K562 (cell line): ENCODE data around the gene MYH3. TPM values are rescaled to one million over a fixed set of nuclear protein-coding genes. Genes with fewer than 3 reads are reported as not detected.

ENCODE experiments used
- ATAC-seq: fragments of 200-7000 bp; cut with Tn5 transposase; 3 replicates; pipeline ENCODE4 v1.9.1; 2020; ENCODE audit warnings: moderate library complexity
- BruUV-seq: library from RNA; stranded (reverse); fragments of 400-500 nt; replicated peaks from 2 replicates; lab custom pipeline; 2021; lab: Mats Ljungman, UMichigan
- CTCF ChIA-PET: fragments of 300-600 bp; formaldehyde crosslinking; extraction: SDS; loops from one replicate; lab custom pipeline; 2021; ENCODE audit warnings: low intra/inter-chr PET ratio; lab: Yijun Ruan, JAX
- POLR2A ChIA-PET: fragments of 300-600, 350-650 bp; sonication (Branson Sonifier 250); formaldehyde crosslinking; extraction: SDS; loops from one replicate; lab custom pipeline; 2021; ENCODE audit warnings: antibody characterized with exemption, inconsistent platforms; lab: Yijun Ruan, JAX
- DNase-seq, 4 experiments: peaks; one replicate each; pipeline versions ENCODE4 v3.0.0 to v3.0.0-alpha.2; 2011 to 2018; ENCODE audit warnings: low spot score in 3 of 4, mixed read lengths in 3 of 4; ENCODE audit errors: extremely low read depth in 1 of 4
- FAIRE-seq: peaks from 2 replicates; lab custom pipeline; 2011; peaks lifted over from hg19 to GRCh38; lab: Jason Lieb, UNC
- H2AFZ ChIP-seq: 2 replicates; pipeline ENCODE4 v1.6.0; 2011; ENCODE audit warnings: low read depth, low read length, control low read depth, inconsistent platforms
- H3K27ac ChIP-seq: fragments of 200-600 bp; 3 replicates; pipeline ENCODE4 v1.8.0; 2011; ENCODE audit warnings: low read depth, mild to moderate bottlenecking, control low read depth, inconsistent platforms, low read length, moderate library complexity, mixed read lengths; ENCODE audit errors: extremely low read depth
- H3K27me3 ChIP-seq, 2 experiments: fragments of 300-600 bp in 1 of 2; 2 replicates in 1 of 2; 3 replicates in 1 of 2; pipeline versions ENCODE4 v1.6.0 to v1.8.0; 2011; ENCODE audit warnings: inconsistent platforms in 2 of 2, low read length in 2 of 2, mild to moderate bottlenecking in 1 of 2, mixed read lengths in 1 of 2, moderate library complexity in 1 of 2; ENCODE audit not compliant: control insufficient read depth in 2 of 2, insufficient read depth in 2 of 2
- H3K36me3 ChIP-seq: fragments of 300-600 bp; 3 replicates; pipeline ENCODE4 v1.8.0; 2011; ENCODE audit warnings: mild to moderate bottlenecking, low read length, inconsistent platforms; ENCODE audit not compliant: control insufficient read depth, insufficient read depth
- H3K4me1 ChIP-seq, 2 experiments: fragments of 200-600 bp in 1 of 2; replicated peaks in 1 of 2; 2 replicates in 1 of 2; 3 replicates in 1 of 2; pipeline versions ENCODE4 v1.5.1 to v1.8.0; 2011; ENCODE audit warnings: inconsistent platforms in 2 of 2, low read length in 2 of 2, mild to moderate bottlenecking in 1 of 2, mixed read lengths in 1 of 2, moderate library complexity in 1 of 2; ENCODE audit not compliant: control insufficient read depth in 2 of 2, insufficient read depth in 2 of 2
- H3K4me2 ChIP-seq: 2 replicates; pipeline ENCODE4 v1.6.1; 2011; ENCODE audit warnings: low read length, control low read depth, inconsistent platforms, mixed read lengths; ENCODE audit not compliant: insufficient read depth
- H3K4me3 ChIP-seq: fragments of 200-600 bp; sonication (generic), shearing (Covaris generic); 2 replicates; pipeline ENCODE4 v1.5.1; 2016; ENCODE audit warnings: control low read depth, inconsistent platforms
- H3K79me2 ChIP-seq: fragments of 200-600 bp; 3 replicates; pipeline ENCODE4 v1.8.0; 2011; ENCODE audit warnings: low read length, inconsistent platforms; ENCODE audit not compliant: control insufficient read depth, insufficient read depth
- H3K9ac ChIP-seq, 2 experiments: 2 replicates each; pipeline versions ENCODE4 v1.6.0 to v1.6.1; 2011; ENCODE audit warnings: low read depth in 2 of 2, low read length in 2 of 2, control low read depth in 1 of 2, inconsistent platforms in 1 of 2, mild to moderate bottlenecking in 1 of 2, mixed read lengths in 1 of 2; ENCODE audit not compliant: insufficient read depth in 1 of 2
- H3K9me1 ChIP-seq: one replicate; pipeline ENCODE4 v1.6.0; 2011; ENCODE audit warnings: inconsistent platforms, mild to moderate bottlenecking, low read length, moderate library complexity; ENCODE audit not compliant: control insufficient read depth, insufficient read depth
- H3K9me3 ChIP-seq: replicated peaks from 2 replicates; pipeline ENCODE4 v1.5.1; 2011; ENCODE audit warnings: low read depth, low read length, inconsistent platforms; ENCODE audit not compliant: control insufficient read depth, insufficient read depth
- H4K20me1 ChIP-seq: replicated peaks from 2 replicates; pipeline ENCODE4 v1.6.1; 2011; ENCODE audit warnings: low read length, inconsistent platforms, mixed read lengths; ENCODE audit not compliant: control insufficient read depth, insufficient read depth
- EGR1 ChIP-seq: fragments of 450-650 bp; conservative IDR thresholded peaks from 2 replicates; pipeline ENCODE4 v1.6.1; 2017; ENCODE audit warnings: mild to moderate bottlenecking
- HDAC1 ChIP-seq, 2 experiments: fragments of 450-650 bp; IDR thresholded peaks; 2 replicates each; pipeline ENCODE4 v1.6.1; 2016 to 2017; ENCODE audit warnings: inconsistent platforms in 1 of 2, mild to moderate bottlenecking in 1 of 2, moderate library complexity in 1 of 2
- MTA1 ChIP-seq: fragments of 450-650 bp; IDR thresholded peaks from 2 replicates; pipeline ENCODE4 v1.6.1; 2017; ENCODE audit warnings: borderline replicate concordance
- PRPF4 ChIP-seq: fragments of 200-400 bp; formaldehyde crosslinking; IDR thresholded peaks from one replicate; pipeline ENCODE4 v1.6.1; 2017; ENCODE audit warnings: low read length, low read depth, mild to moderate bottlenecking; ENCODE audit not compliant: insufficient read depth, poor library complexity, severe bottlenecking
- RBM15 ChIP-seq: fragments of 200-400 bp; formaldehyde crosslinking; IDR thresholded peaks from 2 replicates; pipeline ENCODE4 v1.6.1; 2018; ENCODE audit warnings: mild to moderate bottlenecking, low read length, moderate library complexity; ENCODE audit not compliant: insufficient read depth
- TCF3 ChIP-seq: sonication (generic); formaldehyde crosslinking; IDR thresholded peaks from 2 replicates; pipeline ENCODE4 v1.4.0; 2020; ENCODE audit warnings: mild to moderate bottlenecking, missing genetic modification reagents
- ZNF224 ChIP-seq: sonication (generic); formaldehyde crosslinking; IDR thresholded peaks from 2 replicates; pipeline ENCODE4 v1.8.0; 2022; ENCODE audit warnings: mild to moderate bottlenecking, missing genetic modification reagents
- ZNF239 ChIP-seq: fragments of 250-450 bp; sonication (Bioruptor Pico); IDR thresholded peaks from 2 replicates; pipeline ENCODE4 v1.4.0; 2020; ENCODE audit warnings: mild to moderate bottlenecking
- WGBS: fragments of 100-300 bp; shearing (Covaris generic); methylation state at CpG from one replicate; pipeline ENCODE4 v1.1.6; 2016; ENCODE audit warnings: low coverage, mixed read lengths; ENCODE audit not compliant: insufficient coverage; ENCODE audit errors: missing lambda C conversion rate; 5-methylcytosine and 5-hydroxymethylcytosine counted together
- in situ Hi-C: fragments of 300-500 bp; cut with MboI; formaldehyde crosslinking; loops from 4 replicates; pipeline ENCODE4 v1.15.0; 2018; ENCODE audit warnings: inconsistent platforms, mixed read lengths
- intact Hi-C: fragments of 100-400 bp; cut with micrococcal nuclease; formaldehyde crosslinking; loops from 2 replicates; pipeline ENCODE4 v1.14.2; 2022
- polyA plus RNA-seq, 8 experiments: library from polyadenylated mRNA; depleted of rRNA in 4 of 8; stranded (reverse) in 5 of 8; unstranded in 3 of 8; fragments of >200 nt; fragmentation: Nextera tagmentation in 2 of 8; fragmentation: Illumina TruSeq in 1 of 8; extraction: Ambion mirVana in 2 of 8; extraction: Trizol in 1 of 8; gene quantifications; 2 replicates each; pipeline versions ENCODE4 v1.2.1 to v1.2.3, GENCODE V29; 2011 to 2014; ENCODE audit warnings: inconsistent platforms in 1 of 8, missing spikeins in 1 of 8
- total RNA-seq, 7 experiments: library from RNA; depleted of rRNA in 6 of 7; stranded (reverse); fragments of >200 nt in 6 of 7; fragmentation: Illumina TruSeq in 2 of 7; extraction: Trizol in 2 of 7; gene quantifications; 2 replicates each; pipeline versions ENCODE4 v1.2.1 to v1.2.3, GENCODE V29; 2011 to 2021; ENCODE audit warnings: low replicate concordance in 1 of 7
- TF ChIP-seq, protein P1 (sequence below): fragments of 250-450 bp; sonication (Bioruptor Pico); IDR thresholded peaks from 2 replicates; pipeline ENCODE4 v1.8.0; 2022; ENCODE audit warnings: inconsistent platforms
- TF ChIP-seq, protein P2 (sequence below): fragments of 450-650 bp; IDR thresholded peaks from 2 replicates; pipeline ENCODE4 v1.6.1; 2016; ENCODE audit warnings: low read depth, mild to moderate bottlenecking, moderate library complexity
- TF ChIP-seq, protein P3 (sequence below): fragments of 250-450 bp; sonication (Bioruptor Pico); IDR thresholded peaks from 2 replicates; pipeline ENCODE4 v1.5.1; 2021; ENCODE audit warnings: mild to moderate bottlenecking
- TF ChIP-seq, protein P4 (sequence below), 2 experiments: fragments of 150-350 bp in 1 of 2; IDR thresholded peaks; 2 replicates each; pipeline ENCODE4 v1.6.1; 2012 to 2016; ENCODE audit warnings: low read depth in 2 of 2, low read length in 2 of 2, mild to moderate bottlenecking in 1 of 2, moderate library complexity in 1 of 2
- TF ChIP-seq, protein P5 (sequence below): fragments of 450-650 bp; conservative IDR thresholded peaks from 2 replicates; pipeline ENCODE4 v1.6.1; 2016; ENCODE audit warnings: missing genetic modification characterization, low read depth, mild to moderate bottlenecking, missing compliant biosample characterization, moderate library complexity

MYH3 gene
- total and polyA plus RNA-seq, 9 of the 15 experiments (the other 6 are each of a cell fraction or from before 2014, with no cell fraction given), result 0.24 to 0.75 (median 0.40) TPM; not detected in 1

DNA sequence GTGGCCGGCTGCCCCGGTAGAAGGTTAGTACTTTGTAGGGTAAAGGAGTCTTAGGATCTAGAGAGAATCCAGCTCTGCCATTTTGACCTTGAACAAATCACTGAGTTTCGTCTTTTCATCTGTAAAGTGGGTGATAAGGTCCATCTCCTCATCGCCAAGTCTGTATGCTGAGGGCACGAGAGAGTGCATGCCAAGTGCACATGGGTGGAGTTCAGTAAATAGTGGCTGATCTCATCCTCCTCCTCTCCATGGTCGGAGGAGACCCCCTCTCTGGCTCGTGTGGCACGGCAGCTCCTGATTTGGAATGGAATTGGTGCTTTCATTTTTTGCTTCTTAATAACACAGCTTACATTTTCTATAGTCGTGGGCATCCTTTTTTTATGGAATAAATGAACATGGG lies 30.7 kb downstream of the MYH3 start (continued):
- TF ChIP-seq, protein P1, sequence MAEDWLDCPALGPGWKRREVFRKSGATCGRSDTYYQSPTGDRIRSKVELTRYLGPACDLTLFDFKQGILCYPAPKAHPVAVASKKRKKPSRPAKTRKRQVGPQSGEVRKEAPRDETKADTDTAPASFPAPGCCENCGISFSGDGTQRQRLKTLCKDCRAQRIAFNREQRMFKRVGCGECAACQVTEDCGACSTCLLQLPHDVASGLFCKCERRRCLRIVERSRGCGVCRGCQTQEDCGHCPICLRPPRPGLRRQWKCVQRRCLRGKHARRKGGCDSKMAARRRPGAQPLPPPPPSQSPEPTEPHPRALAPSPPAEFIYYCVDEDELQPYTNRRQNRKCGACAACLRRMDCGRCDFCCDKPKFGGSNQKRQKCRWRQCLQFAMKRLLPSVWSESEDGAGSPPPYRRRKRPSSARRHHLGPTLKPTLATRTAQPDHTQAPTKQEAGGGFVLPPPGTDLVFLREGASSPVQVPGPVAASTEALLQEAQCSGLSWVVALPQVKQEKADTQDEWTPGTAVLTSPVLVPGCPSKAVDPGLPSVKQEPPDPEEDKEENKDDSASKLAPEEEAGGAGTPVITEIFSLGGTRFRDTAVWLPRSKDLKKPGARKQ, result no peak
- TF ChIP-seq EGR1 (no peak), TCF3 (CRISPR knock-in tag) (no peak), HDAC1 (IDR thresholded peaks at IDR 0.05) (no peak)
- TF ChIP-seq, protein P2, sequence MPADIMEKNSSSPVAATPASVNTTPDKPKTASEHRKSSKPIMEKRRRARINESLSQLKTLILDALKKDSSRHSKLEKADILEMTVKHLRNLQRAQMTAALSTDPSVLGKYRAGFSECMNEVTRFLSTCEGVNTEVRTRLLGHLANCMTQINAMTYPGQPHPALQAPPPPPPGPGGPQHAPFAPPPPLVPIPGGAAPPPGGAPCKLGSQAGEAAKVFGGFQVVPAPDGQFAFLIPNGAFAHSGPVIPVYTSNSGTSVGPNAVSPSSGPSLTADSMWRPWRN, result no peak
- TF ChIP-seq, protein P3, sequence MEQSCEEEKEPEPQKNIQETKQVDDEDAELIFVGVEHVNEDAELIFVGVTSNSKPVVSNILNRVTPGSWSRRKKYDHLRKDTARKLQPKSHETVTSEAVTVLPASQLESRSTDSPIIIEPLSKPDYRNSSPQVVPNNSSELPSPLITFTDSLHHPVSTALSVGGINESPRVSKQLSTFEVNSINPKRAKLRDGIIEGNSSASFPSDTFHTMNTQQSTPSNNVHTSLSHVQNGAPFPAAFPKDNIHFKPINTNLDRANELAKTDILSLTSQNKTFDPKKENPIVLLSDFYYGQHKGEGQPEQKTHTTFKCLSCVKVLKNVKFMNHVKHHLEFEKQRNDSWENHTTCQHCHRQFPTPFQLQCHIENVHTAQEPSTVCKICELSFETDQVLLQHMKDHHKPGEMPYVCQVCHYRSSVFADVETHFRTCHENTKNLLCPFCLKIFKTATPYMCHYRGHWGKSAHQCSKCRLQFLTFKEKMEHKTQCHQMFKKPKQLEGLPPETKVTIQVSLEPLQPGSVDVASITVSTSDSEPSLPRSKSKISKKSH (CRISPR knock-in tag), result no peak

DNA sequence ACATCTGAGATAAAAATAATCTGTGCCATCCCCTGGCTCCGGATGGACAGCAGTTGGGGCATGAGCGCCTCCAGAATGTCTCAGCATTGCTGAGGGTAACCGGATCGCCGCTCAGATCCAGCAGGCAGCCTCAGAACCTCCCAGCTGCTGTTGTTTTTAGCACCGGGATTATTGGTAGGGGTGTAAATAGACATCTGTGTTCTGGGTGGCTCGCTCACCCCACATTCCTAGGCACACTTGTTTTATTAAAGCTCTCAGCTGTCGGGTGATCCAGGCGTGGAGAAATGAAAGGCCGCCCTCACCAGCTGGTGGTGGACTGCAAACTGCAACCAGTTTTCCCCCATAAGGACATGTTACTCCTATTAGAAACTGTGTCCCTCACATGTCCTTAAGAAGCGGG lies 32.1 kb downstream of the MYH3 start:
- Histone ChIP-seq H2AFZ (no peak overlapping the region), H3K9me3 (no peaks in the 10 kb centered on the region), H3K9me1 (no peaks in the 10 kb centered on the region), H3K27ac (no peak overlapping the region), H3K79me2 (no peaks in the 10 kb centered on the region), H3K9ac (no peak overlapping the region), H3K4me3 (no peak overlapping the region), H4K20me1 (0 out of 2 replicates have a peak, but pooled peaks cover 3% of the 10 kb centered on the region), H3K4me2 (no peak overlapping the region), H3K27me3 (peaks cover 0 to 32% of the 10 kb centered on the region in 2 experiments; a peak in 4 of 5 replicates), H3K4me1 (no peaks in the 10 kb centered on the region), H3K36me3 (no peaks in the 10 kb centered on the region)
- DNase-seq (no peak), FAIRE-seq (no peak), ATAC-seq (no peak)
- in situ Hi-C loops, result no loop called here
- POLR2A ChIA-PET, result no interaction called here
- intact Hi-C loops, result no loop called here
- CTCF ChIA-PET, result interaction anchor here (0.7 kb wide), 1 partner anchor 1129 kb away, joined by 7 read pairs; no protein-coding TSS in a partner anchor
- no TSS peak for BruUV-seq
- 0% methylated on average over 11 of the region's 11 CpGs for WGBS
- TF ChIP-seq PRPF4 (no peak), ZNF239 (CRISPR knock-in tag) (no peak), MTA1 (no peak), RBM15 (no peak), ZNF224 (no peak)
- TF ChIP-seq, protein P4, sequence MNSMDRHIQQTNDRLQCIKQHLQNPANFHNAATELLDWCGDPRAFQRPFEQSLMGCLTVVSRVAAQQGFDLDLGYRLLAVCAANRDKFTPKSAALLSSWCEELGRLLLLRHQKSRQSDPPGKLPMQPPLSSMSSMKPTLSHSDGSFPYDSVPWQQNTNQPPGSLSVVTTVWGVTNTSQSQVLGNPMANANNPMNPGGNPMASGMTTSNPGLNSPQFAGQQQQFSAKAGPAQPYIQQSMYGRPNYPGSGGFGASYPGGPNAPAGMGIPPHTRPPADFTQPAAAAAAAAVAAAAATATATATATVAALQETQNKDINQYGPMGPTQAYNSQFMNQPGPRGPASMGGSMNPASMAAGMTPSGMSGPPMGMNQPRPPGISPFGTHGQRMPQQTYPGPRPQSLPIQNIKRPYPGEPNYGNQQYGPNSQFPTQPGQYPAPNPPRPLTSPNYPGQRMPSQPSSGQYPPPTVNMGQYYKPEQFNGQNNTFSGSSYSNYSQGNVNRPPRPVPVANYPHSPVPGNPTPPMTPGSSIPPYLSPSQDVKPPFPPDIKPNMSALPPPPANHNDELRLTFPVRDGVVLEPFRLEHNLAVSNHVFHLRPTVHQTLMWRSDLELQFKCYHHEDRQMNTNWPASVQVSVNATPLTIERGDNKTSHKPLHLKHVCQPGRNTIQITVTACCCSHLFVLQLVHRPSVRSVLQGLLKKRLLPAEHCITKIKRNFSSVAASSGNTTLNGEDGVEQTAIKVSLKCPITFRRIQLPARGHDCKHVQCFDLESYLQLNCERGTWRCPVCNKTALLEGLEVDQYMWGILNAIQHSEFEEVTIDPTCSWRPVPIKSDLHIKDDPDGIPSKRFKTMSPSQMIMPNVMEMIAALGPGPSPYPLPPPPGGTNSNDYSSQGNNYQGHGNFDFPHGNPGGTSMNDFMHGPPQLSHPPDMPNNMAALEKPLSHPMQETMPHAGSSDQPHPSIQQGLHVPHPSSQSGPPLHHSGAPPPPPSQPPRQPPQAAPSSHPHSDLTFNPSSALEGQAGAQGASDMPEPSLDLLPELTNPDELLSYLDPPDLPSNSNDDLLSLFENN (IDR thresholded peaks at IDR 0.05; ENCODE audit: low read depth in 2 of 2, low read length in 2 of 2), result no peak
- TF ChIP-seq, protein P5, sequence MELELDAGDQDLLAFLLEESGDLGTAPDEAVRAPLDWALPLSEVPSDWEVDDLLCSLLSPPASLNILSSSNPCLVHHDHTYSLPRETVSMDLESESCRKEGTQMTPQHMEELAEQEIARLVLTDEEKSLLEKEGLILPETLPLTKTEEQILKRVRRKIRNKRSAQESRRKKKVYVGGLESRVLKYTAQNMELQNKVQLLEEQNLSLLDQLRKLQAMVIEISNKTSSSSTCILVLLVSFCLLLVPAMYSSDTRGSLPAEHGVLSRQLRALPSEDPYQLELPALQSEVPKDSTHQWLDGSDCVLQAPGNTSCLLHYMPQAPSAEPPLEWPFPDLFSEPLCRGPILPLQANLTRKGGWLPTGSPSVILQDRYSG (tag), result no peak
